Upper lobe of left lung (tissue), 4 donors: ENCODE measurements around the gene TLE4.

Experiments used
- EP300 ChIP-seq, 4 donors: sonication (generic); formaldehyde crosslinking; IDR thresholded peaks; one replicate each; pipeline ENCODE4 v1.5.1; 2017; ENCODE audit warnings: antibody characterized with exemption in 4 of 4, control low read depth in 2 of 4
- POLR2A ChIP-seq, 4 donors: fragments of 450-650 bp; IDR thresholded peaks; one replicate each; pipeline ENCODE4 v1.5.1; 2016 to 2017; ENCODE audit warnings: antibody characterized with exemption in 4 of 4, mild to moderate bottlenecking in 2 of 4
- TF ChIP-seq, protein P1 (sequence below), 6 experiments: fragments of 450-650 bp in 4 of 6; fragments of 200-600 bp in 2 of 6; sonication (generic) in 2 of 6; IDR thresholded peaks; one replicate each; pipeline ENCODE4 v1.5.1; 2016 to 2019; ENCODE audit warnings: antibody characterized with exemption in 6 of 6

DNA sequence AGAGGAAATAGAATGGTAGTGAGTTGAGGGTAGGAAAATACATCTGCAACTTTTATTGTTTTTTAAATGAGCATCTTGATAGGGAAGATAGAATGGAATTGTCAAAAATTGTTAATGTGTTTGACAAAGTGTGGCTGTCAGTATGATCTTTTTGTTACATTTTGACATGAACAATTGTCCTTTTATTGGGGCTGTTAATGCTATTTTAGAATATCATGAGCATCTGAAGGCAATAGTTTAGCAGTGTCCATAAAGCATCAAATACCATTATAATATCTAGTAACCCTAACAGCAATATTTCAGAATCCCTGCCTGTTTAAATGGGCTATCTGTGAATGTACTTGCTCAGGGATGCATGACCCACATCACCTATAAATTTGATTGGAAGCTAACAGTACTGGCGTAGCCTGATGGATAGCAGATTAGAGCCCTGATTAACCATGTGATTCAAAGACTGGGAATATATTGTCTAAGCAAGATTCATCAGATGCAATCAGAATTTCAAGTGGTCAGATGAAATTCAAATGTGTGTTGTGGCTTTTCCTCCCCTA, 37.8 kb downstream of the TLE4 start:
- TF ChIP-seq, protein P1, sequence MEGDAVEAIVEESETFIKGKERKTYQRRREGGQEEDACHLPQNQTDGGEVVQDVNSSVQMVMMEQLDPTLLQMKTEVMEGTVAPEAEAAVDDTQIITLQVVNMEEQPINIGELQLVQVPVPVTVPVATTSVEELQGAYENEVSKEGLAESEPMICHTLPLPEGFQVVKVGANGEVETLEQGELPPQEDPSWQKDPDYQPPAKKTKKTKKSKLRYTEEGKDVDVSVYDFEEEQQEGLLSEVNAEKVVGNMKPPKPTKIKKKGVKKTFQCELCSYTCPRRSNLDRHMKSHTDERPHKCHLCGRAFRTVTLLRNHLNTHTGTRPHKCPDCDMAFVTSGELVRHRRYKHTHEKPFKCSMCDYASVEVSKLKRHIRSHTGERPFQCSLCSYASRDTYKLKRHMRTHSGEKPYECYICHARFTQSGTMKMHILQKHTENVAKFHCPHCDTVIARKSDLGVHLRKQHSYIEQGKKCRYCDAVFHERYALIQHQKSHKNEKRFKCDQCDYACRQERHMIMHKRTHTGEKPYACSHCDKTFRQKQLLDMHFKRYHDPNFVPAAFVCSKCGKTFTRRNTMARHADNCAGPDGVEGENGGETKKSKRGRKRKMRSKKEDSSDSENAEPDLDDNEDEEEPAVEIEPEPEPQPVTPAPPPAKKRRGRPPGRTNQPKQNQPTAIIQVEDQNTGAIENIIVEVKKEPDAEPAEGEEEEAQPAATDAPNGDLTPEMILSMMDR (IDR thresholded peaks at IDR 0.05), result no peak
- TF ChIP-seq POLR2A (IDR thresholded peaks at IDR 0.05), result no peak
- no peak for TF ChIP-seq EP300 (IDR thresholded peaks at IDR 0.05)
